WTC11 (cell line): Measurements from ENCODE around the gene COA8. TPM values are rescaled to one million over a fixed set of nuclear protein-coding genes. Genes with fewer than 3 reads are reported as not detected.
A peak's percentile ranks its signal among the peaks of the same experiment; 100 is the strongest.

Source experiments
- ATAC-seq: fragments of 200-7000 bp; cut with Tn5 transposase; 2 replicates; pipeline ENCODE4 v1.10.0; 2021; ENCODE audit warnings: mild to moderate bottlenecking, moderate library complexity
- CTCF ChIA-PET: fragments of 300-600 bp; sonication (Branson Sonifier 250); formaldehyde crosslinking; loops from one replicate; lab custom pipeline; 2021; ENCODE audit warnings: antibody characterized with exemption; lab: Charles Lee
- POLR2A ChIA-PET: fragments of 350-600 bp; sonication (Branson Sonifier 250); formaldehyde crosslinking; loops from one replicate; lab custom pipeline; 2021; ENCODE audit warnings: antibody characterized with exemption; lab: Charles Lee
- DNase-seq: peaks from one replicate; pipeline ENCODE4 v3.0.0; 2021; ENCODE audit warnings: low spot score
- H3K27ac Mint-ChIP-seq: 2 replicates; pipeline ENCODE4 v1.8.0; 2021; ENCODE audit warnings: mixed read lengths
- H3K27me3 Mint-ChIP-seq: 2 replicates; pipeline ENCODE4 v1.8.0; 2021; ENCODE audit warnings: low read depth, mild to moderate bottlenecking, moderate library complexity, mixed read lengths
- H3K36me3 Mint-ChIP-seq: 2 replicates; pipeline ENCODE4 v1.8.0; 2021; ENCODE audit warnings: mixed read lengths
- H3K4me1 Mint-ChIP-seq: 2 replicates; pipeline ENCODE4 v1.8.0; 2022; ENCODE audit warnings: mixed read lengths
- H3K4me3 Mint-ChIP-seq: 2 replicates; pipeline ENCODE4 v1.8.0; 2021; ENCODE audit warnings: mild to moderate bottlenecking, moderate library complexity, mixed read lengths
- H3K9me3 Mint-ChIP-seq: 2 replicates; pipeline ENCODE4 v1.8.0; 2021; ENCODE audit warnings: mixed read lengths
- AFF4 ChIP-seq: sonication (generic); formaldehyde crosslinking; IDR thresholded peaks from 2 replicates; pipeline ENCODE4 v1.8.1; 2023; ENCODE audit warnings: mild to moderate bottlenecking, missing genetic modification reagents, borderline replicate concordance
- ATF3 ChIP-seq: sonication (generic); formaldehyde crosslinking; conservative IDR thresholded peaks from 2 replicates; pipeline ENCODE4 v1.8.1; 2022; ENCODE audit warnings: mild to moderate bottlenecking, missing genetic modification reagents
- HMGA2 ChIP-seq: fragments of 250-450 bp; sonication (Bioruptor Pico); IDR thresholded peaks from 2 replicates; pipeline ENCODE4 v1.4.0; 2021; ENCODE audit warnings: mild to moderate bottlenecking, moderate library complexity
- IRF1 ChIP-seq: sonication (generic); formaldehyde crosslinking; IDR thresholded peaks from 2 replicates; pipeline ENCODE4 v1.8.0; 2023; ENCODE audit warnings: missing genetic modification reagents
- JUN ChIP-seq: sonication (generic); formaldehyde crosslinking; IDR thresholded peaks from 2 replicates; pipeline ENCODE4 v1.8.0; 2023; ENCODE audit warnings: mild to moderate bottlenecking, missing genetic modification reagents
- NFYB ChIP-seq: sonication (generic); formaldehyde crosslinking; conservative IDR thresholded peaks from 2 replicates; pipeline ENCODE4 v1.8.0; 2022; ENCODE audit warnings: low read depth, missing genetic modification reagents
- NR1H2 ChIP-seq: sonication (generic); formaldehyde crosslinking; IDR thresholded peaks from 2 replicates; pipeline ENCODE4 v1.9.0; 2021; ENCODE audit warnings: mild to moderate bottlenecking, moderate library complexity, missing genetic modification reagents
- OVOL2 ChIP-seq: fragments of 250-450 bp; sonication (Bioruptor Pico); IDR thresholded peaks from 2 replicates; pipeline ENCODE4 v1.9.0; 2021; ENCODE audit warnings: mild to moderate bottlenecking, borderline replicate concordance
- PRRX2 ChIP-seq: fragments of 250-450 bp; sonication (Bioruptor Pico); IDR thresholded peaks from 2 replicates; pipeline ENCODE4 v1.8.0; 2021; ENCODE audit warnings: mild to moderate bottlenecking
- RORB ChIP-seq: fragments of 250-450 bp; sonication (Bioruptor Pico); IDR thresholded peaks from 2 replicates; pipeline ENCODE4 v1.9.0; 2021; ENCODE audit warnings: mild to moderate bottlenecking
- TP53 ChIP-seq: sonication (generic); formaldehyde crosslinking; IDR thresholded peaks from 2 replicates; pipeline ENCODE4 v1.8.1; 2023; ENCODE audit warnings: mild to moderate bottlenecking, missing genetic modification reagents
- ZNF138 ChIP-seq: sonication (generic); formaldehyde crosslinking; conservative IDR thresholded peaks from 2 replicates; pipeline ENCODE4 v1.8.1; 2022; ENCODE audit warnings: mild to moderate bottlenecking, moderate library complexity, missing genetic modification reagents
- ZNF219 ChIP-seq: sonication (generic); formaldehyde crosslinking; IDR thresholded peaks from 2 replicates; pipeline ENCODE4 v1.8.0; 2023; ENCODE audit warnings: missing genetic modification reagents, mild to moderate bottlenecking, borderline replicate concordance
- ZNF281 ChIP-seq: sonication (generic); formaldehyde crosslinking; IDR thresholded peaks from 2 replicates; pipeline ENCODE4 v1.8.0; 2023; ENCODE audit warnings: mild to moderate bottlenecking, missing genetic modification reagents
- ZNF512 ChIP-seq: sonication (generic); formaldehyde crosslinking; IDR thresholded peaks from 2 replicates; pipeline ENCODE4 v1.8.1; 2022; ENCODE audit warnings: missing genetic modification reagents, borderline replicate concordance
- total RNA-seq: library from RNA; stranded (reverse); gene quantifications from 3 replicates; pipeline ENCODE4 v1.2.3, GENCODE V29; 2021

Gene COA8
- total RNA-seq, 1 experiment from 2014 or later: 36.4 TPM

- DNase-seq (no peak), ATAC-seq (no peak)
- peaks cover 22% of the 10 kb centered on the region for H3K36me3 Mint-ChIP-seq
- POLR2A ChIA-PET: interaction anchor here (1.0 to 1.1 kb wide), 2 partner anchors 38 to 68 kb away, joined by 3 read pairs; partner anchors contain the start of genes CKB and KLC1
- H3K27me3 Mint-ChIP-seq: no peaks in the 10 kb centered on the region
- peak overlapping the region; percentile 98 for H3K4me3 Mint-ChIP-seq
- H3K4me1 Mint-ChIP-seq: peaks cover 27% of the 10 kb centered on the region
- no peak for TF ChIP-seq RORB (CRISPR knock-in tag)
- no peak for TF ChIP-seq ZNF219
- TF ChIP-seq HMGA2: no peak
- TF ChIP-seq, all 79 proteins: peak for 0
- H3K27ac Mint-ChIP-seq: peak overlapping the region; percentile 95
- CTCF ChIA-PET: interaction anchor here (1.4 to 2.2 kb wide), 5 partner anchors 8 to 68 kb away, joined by 3 to 11 read pairs (median 6); partner anchors contain the start of genes CKB and KLC1
- H3K9me3 Mint-ChIP-seq: no peaks in the 10 kb centered on the region
Measured at GRCh38 chr14:103560691-103561090, 2.1 kb upstream of the COA8 start.

- Mint-ChIP-seq H3K27me3 (no peaks in the 10 kb centered on the region), H3K4me3 (peak overlapping the region; percentile 98), H3K36me3 (peaks cover 22% of the 10 kb centered on the region), H3K9me3 (no peaks in the 10 kb centered on the region), H3K4me1 (peaks cover 27% of the 10 kb centered on the region), H3K27ac (peak overlapping the region; percentile 95)
- ChIA-PET POLR2A (interaction anchor here (0.7 to 1.5 kb wide), 6 partner anchors 8 to 67 kb away, joined by 3 to 6 read pairs (median 3); partner anchors contain the start of genes CKB and KLC1), CTCF (interaction anchor here (0.8 to 2.2 kb wide), 8 partner anchors 9 to 154 kb away, joined by 3 to 15 read pairs (median 4); partner anchors contain the start of genes CKB, KLC1, XRCC3 and ZFYVE21)
- ATAC-seq (peak; percentile 13), DNase-seq (no peak)
- TF ChIP-seq NFYB (CRISPR knock-in tag) (no peak), ZNF281 (CRISPR knock-in tag) (no peak), JUN (CRISPR knock-in tag) (no peak), AFF4 (CRISPR knock-in tag) (no peak), ATF3 (no peak), OVOL2 (CRISPR knock-in tag) (no peak), ZNF512 (CRISPR knock-in tag) (no peak), PRRX2 (CRISPR knock-in tag) (no peak), TP53 (no peak), ZNF138 (CRISPR knock-in tag) (no peak), NR1H2 (no peak), IRF1 (CRISPR knock-in tag) (no peak)
Measured at GRCh38 chr14:103561381-103562178, 1.2 kb upstream of the COA8 start.
